ENCODE data around the gene A2M. TPM values are rescaled to one million over a fixed set of nuclear protein-coding genes. Genes with fewer than 3 reads are reported as not detected.

The A2M gene
- total RNA-seq, 1 donor from 2014 or later, result 1,832 TPM

DNA sequence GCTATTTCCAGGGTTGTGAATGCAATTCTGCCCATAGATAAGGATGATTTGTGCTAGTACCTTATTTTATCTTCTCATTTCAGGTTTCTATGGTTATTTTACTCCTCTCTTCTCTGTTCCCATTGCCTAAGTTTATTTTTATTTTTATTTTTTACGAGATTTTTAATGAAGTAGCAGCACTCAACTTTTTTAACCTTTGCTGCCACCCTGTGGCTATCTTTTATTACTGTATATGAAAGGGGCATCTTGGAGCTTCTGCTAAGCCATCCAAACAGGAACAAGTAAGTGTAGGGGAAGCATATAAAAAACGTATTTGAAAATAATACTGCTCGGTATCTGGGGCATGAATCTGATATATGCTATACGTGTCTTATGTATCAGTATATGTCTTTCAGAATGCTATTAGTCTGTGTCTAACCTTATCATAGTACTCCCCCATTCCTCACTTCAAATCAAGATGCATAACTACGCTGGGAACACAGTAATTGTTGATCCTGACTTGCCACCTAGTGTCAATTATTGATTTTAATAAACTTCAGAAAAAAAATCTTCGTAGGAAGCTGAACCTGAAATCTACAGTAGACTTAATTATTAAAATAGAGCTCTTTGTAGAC lies 66.1 kb downstream of the A2M start:
- no peak overlapping the region for H3K27ac ChIP-seq
- no peak for DNase-seq
- H3K36me3 ChIP-seq, result no peaks in the 10 kb centered on the region
- no peaks in the 10 kb centered on the region for H3K27me3 ChIP-seq (ENCODE audit: low read depth)
- intact Hi-C loops (cut with DNase I), result no loop called here
- H3K4me1 ChIP-seq, result no peaks in the 10 kb centered on the region
- H3K9me3 ChIP-seq, result no peaks in the 10 kb centered on the region
- peak; percentile 43 to 58 for ATAC-seq
- TF ChIP-seq, protein P1, sequence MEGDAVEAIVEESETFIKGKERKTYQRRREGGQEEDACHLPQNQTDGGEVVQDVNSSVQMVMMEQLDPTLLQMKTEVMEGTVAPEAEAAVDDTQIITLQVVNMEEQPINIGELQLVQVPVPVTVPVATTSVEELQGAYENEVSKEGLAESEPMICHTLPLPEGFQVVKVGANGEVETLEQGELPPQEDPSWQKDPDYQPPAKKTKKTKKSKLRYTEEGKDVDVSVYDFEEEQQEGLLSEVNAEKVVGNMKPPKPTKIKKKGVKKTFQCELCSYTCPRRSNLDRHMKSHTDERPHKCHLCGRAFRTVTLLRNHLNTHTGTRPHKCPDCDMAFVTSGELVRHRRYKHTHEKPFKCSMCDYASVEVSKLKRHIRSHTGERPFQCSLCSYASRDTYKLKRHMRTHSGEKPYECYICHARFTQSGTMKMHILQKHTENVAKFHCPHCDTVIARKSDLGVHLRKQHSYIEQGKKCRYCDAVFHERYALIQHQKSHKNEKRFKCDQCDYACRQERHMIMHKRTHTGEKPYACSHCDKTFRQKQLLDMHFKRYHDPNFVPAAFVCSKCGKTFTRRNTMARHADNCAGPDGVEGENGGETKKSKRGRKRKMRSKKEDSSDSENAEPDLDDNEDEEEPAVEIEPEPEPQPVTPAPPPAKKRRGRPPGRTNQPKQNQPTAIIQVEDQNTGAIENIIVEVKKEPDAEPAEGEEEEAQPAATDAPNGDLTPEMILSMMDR (IDR thresholded peaks at IDR 0.05), result peak; percentile 59
- H3K4me3 ChIP-seq, result no peak overlapping the region

DNA sequence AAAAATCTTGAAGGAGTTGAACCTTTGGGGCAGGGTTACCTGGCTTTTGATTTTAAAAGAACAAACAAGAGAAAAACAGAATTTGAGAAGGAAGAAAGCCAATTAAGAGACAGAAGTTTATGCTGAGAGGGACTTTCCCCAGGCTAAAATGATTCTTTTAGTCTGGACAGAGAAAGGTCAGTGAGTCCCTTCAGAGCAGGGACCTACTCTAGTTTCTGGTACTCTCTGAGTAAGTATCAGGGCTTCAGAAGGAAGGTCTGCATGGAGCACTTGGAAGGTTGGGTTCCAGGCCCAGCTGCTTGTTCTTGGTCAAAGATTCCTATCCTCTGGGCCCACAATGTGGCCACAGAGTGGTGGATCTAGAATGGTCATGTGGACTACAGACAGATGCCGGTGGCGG lies 66.8 kb downstream of the A2M start:
- H3K27me3 ChIP-seq (ENCODE audit: low read depth), result no peaks in the 10 kb centered on the region
- no peaks in the 10 kb centered on the region for H3K9me3 ChIP-seq
- no peak for DNase-seq
- no peak overlapping the region for H3K27ac ChIP-seq
- no peak for ATAC-seq
- H3K36me3 ChIP-seq, result no peaks in the 10 kb centered on the region
- H3K4me1 ChIP-seq, result no peaks in the 10 kb centered on the region
- H3K4me3 ChIP-seq, result no peak overlapping the region
- intact Hi-C loops (cut with DNase I), result no loop called here
- TF ChIP-seq, protein P1 (IDR thresholded peaks at IDR 0.05), result no peak

DNA sequence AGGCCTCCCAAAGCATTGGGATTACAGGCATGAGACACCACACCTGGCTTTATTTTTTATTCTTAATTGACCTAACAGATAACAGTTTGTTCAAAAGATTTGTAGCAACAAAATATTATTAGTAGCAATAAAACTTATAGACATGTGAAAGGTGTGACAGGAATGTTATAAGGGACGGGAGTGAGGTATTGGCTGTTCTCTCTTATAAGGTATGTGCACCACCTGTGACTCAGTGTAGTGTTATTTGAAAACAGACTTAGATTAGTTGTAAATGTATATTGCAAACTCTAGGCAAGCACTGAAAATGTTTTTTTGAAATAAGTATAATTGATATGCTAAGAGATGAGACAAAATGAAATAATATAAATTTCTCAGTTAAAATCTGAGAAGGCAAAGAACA lies 68.6 kb downstream of the A2M start:
- H3K27me3 ChIP-seq (ENCODE audit: low read depth), result no peaks in the 10 kb centered on the region
- no peaks in the 10 kb centered on the region for H3K4me1 ChIP-seq
- H3K27ac ChIP-seq, result no peak overlapping the region
- H3K4me3 ChIP-seq, result no peak overlapping the region
- no peak for ATAC-seq
- no peaks in the 10 kb centered on the region for H3K36me3 ChIP-seq
- TF ChIP-seq, protein P1 (IDR thresholded peaks at IDR 0.05), result no peak
- H3K9me3 ChIP-seq, result no peaks in the 10 kb centered on the region
- DNase-seq, result no peak
- intact Hi-C loops (cut with DNase I), result no loop called here

DNA sequence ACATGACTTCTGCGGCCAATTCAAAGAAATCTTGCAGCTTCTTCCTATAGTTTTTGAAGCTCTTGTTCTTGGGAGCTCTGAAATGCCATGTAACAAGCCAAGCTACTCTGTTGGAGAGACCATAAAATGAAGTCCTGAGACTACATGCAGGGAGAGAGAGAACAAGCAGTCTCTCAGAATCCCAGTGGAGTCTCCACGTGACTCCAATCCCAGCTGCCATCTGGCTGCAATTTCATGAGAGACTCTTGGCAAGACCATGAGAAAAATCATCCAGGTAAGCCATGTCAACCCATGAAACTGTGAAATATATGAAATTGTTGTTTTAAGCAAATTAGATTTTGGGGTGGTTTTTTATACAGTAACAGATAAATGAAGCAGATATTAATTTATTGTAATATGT lies 72.0 kb downstream of the A2M start:
- Histone ChIP-seq H3K36me3 (no peaks in the 10 kb centered on the region), H3K4me1 (no peaks in the 10 kb centered on the region), H3K27ac (no peak overlapping the region), H3K9me3 (no peaks in the 10 kb centered on the region), H3K27me3 (ENCODE audit: low read depth) (no peaks in the 10 kb centered on the region), H3K4me3 (no peak overlapping the region)
- ATAC-seq (no peak), DNase-seq (no peak)
- intact Hi-C loops (cut with DNase I), result no loop called here
- TF ChIP-seq, protein P1 (IDR thresholded peaks at IDR 0.05), result no peak

DNA sequence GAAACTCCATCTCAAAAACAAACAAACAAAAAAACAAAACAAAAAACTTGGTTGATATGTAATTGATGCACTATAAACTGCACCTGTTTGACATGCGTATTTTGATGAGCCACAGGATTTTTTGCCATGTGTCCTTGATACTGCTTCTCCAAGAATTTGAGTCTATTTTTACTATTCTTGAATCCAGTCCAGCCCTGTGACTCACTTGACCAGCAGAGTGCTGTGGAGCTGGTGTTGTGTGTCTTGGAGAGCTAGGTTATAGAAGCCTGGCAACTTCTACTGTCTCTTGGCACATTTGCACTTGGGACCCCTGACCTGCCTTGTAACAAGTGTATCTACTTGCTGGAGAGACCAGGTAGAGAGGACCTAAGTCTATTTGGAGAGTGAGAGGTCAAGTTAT lies 74.4 kb downstream of the A2M start:
- H3K27ac ChIP-seq, result no peak overlapping the region
- no peak overlapping the region for H3K4me3 ChIP-seq
- H3K27me3 ChIP-seq (ENCODE audit: low read depth), result no peaks in the 10 kb centered on the region
- H3K9me3 ChIP-seq, result no peaks in the 10 kb centered on the region
- H3K4me1 ChIP-seq, result no peaks in the 10 kb centered on the region
- intact Hi-C loops (cut with DNase I), result no loop called here
- TF ChIP-seq, protein P1 (IDR thresholded peaks at IDR 0.05), result no peak
- ATAC-seq, result no peak
- H3K36me3 ChIP-seq, result no peaks in the 10 kb centered on the region
- DNase-seq, result no peak

All from lower lobe of right lung (tissue), 2 donors.